ENCODE data around the gene PTPRN2. TPM values are rescaled to one million over a fixed set of nuclear protein-coding genes. Genes with fewer than 3 reads are reported as not detected.

The PTPRN2 gene
- total and polyA plus RNA-seq, 3 experiments from 2014 or later = 0.33 to 1.2 (median 0.42) TPM

DNA sequence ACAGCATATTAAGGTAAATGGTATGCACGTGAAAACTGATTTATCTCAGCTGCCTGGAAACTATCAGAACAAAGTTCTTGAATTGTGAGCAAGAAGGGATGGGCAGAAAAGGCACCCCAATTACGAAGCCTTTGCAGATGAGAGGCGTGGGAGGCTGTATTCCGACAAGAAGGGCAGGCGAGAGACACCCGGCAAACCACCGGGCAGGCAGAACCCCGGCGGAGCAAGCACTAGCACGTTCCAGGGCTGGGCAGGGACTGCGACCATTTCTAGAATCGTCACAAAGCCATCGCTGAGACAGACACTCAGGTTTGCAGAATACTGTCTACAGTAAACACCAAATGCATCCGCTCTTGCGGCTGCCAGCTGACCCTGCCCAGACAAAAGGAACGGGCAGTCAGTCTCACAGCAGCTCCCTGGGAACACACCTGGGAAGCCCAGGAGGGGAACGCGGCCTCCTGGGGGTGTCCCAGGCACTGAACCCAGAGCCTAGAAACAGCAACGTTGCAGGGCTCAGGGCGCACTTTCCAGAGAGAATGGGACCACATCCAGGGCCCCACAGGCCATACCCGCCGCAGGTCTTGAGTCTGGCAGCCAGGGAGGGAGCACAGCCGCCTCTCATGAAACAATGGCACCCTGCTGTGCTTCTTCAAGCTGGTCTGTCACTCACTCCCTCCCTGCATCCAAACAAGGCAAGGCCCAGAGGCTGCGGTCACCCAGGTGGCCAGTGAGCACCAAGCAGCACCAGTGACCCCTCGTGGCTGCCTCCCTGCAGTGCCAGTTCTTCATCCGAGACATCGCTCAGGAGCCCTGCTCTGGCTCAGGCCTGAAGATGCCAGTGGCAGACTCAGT is 261.9 kb downstream of the PTPRN2 start:
- no peak for DNase-seq
- no peaks in the 10 kb centered on the region for H3K4me1 ChIP-seq (ENCODE audit: insufficient read depth, low read length)
- H3K36me3 ChIP-seq (ENCODE audit: insufficient read depth, low read length) = no peaks in the 10 kb centered on the region
- Mint-ChIP-seq H3K9me3 (peaks cover 0 to 11% (median 3%) of the 10 kb centered on the region in 5 donors), H3K4me3 (no peak overlapping the region), H3K36me3 (no peaks in the 10 kb centered on the region), H3K27me3 (peaks cover 0 to 5% of the 10 kb centered on the region in 2 donors), H3K27ac (no peak overlapping the region), H3K4me1 (no peaks in the 10 kb centered on the region)
- H3K27ac ChIP-seq (ENCODE audit: low read depth, low read length) = no peak overlapping the region
- no peaks in the 10 kb centered on the region for H3K27me3 ChIP-seq (ENCODE audit: insufficient read depth, low read length, poor library complexity, severe bottlenecking)
- ChIA-PET CTCF (no interaction called here), POLR2A (no interaction called here)
- H3K9me3 ChIP-seq (ENCODE audit: low read length) = no peaks in the 10 kb centered on the region
- no peak overlapping the region for H3K4me3 ChIP-seq (ENCODE audit: low read length)

DNA sequence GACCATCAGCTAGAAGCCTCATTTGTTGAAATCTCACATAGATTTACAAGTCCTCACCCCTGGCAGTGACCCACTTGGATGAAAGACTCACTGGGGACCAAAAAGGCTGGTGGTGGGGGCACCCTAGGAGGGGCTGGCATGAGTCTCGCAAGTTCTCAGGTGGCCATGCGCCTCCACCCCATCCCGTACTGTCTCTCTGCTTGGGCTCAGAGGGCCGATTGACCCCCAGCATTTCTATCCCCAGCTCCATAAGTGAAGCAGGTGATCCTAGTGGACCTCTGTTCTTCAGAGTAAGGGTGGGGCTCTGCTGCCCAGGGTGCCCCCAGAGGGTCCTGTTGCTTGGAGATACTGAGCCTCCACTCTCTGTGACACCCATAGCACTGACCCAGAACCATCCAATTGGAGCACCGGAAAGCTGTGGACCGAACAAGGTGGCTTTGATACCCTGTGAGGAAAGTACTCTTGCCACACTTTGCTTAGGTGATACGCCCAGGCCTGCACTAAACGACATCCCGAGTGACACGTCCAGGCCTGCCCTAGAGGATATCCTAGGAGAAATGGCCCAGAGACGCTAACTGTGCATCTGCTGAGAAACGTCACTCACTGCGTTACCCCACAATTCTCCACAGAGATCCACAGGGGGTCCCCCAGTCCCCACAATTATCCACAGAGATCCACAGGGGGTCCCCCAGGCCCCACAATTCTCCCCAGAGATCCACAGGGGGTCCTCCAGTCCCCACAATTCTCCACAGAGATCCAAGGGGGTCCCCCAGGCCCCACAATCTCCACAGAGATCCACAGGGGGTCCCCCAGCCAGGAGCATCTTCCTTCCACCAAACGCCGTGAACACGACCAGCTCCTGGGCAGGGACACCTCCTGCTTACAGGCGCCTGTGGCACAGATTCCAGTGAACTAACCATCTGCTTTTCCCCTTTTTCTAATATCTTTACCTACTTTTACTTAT is 262.9 kb downstream of the PTPRN2 start:
- H3K27ac Mint-ChIP-seq = no peak overlapping the region
- H3K9me3 ChIP-seq (ENCODE audit: low read length) = no peaks in the 10 kb centered on the region
- H3K4me3 Mint-ChIP-seq = no peak overlapping the region
- H3K4me1 ChIP-seq (ENCODE audit: insufficient read depth, low read length) = no peaks in the 10 kb centered on the region
- no peaks in the 10 kb centered on the region for H3K36me3 ChIP-seq (ENCODE audit: insufficient read depth, low read length)
- H3K4me1 Mint-ChIP-seq = no peaks in the 10 kb centered on the region
- CTCF ChIA-PET = no interaction called here
- H3K27ac ChIP-seq (ENCODE audit: low read depth, low read length) = no peak overlapping the region
- POLR2A ChIA-PET = no interaction called here
- peaks cover 0 to 5% of the 10 kb centered on the region in 2 donors for H3K27me3 Mint-ChIP-seq
- H3K36me3 Mint-ChIP-seq = no peaks in the 10 kb centered on the region
- peaks cover 0 to 11% (median 3%) of the 10 kb centered on the region in 5 donors for H3K9me3 Mint-ChIP-seq
- no peak overlapping the region for H3K4me3 ChIP-seq (ENCODE audit: low read length)
- H3K27me3 ChIP-seq (ENCODE audit: insufficient read depth, low read length, poor library complexity, severe bottlenecking) = no peaks in the 10 kb centered on the region
- no peak for DNase-seq

DNA sequence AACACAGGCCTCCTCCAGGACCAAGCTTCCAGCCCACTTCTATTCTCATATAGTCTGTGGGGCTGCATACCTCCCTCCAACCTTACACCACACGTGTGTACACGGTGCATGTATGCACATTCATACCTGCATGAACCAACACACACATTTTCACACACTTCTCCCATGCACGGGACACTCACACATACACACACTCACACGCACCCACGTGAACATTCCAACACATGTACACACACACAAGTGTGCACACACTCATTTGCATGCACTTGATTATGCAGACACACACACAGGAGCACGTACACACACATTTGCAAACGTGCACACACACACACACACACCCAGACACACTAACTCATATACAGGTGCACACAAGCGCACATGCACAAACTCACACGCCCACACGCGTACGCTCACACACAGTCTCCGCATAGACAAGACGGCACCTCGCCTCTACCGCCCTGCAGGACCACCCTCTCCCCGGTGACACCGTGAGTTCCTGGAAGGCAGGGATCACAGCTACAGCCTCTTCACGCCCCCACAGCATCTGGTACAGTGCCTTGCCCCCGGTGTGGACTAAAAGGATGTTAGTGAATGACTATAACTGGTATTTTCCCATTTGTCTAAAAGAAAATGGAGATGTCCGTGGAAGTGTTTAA is 263.8 kb downstream of the PTPRN2 start:
- H3K27ac ChIP-seq (ENCODE audit: low read depth, low read length) = no peak overlapping the region
- Mint-ChIP-seq H3K4me1 (no peaks in the 10 kb centered on the region), H3K27ac (no peak overlapping the region), H3K36me3 (no peaks in the 10 kb centered on the region), H3K4me3 (no peak overlapping the region), H3K9me3 (peaks cover 0 to 11% (median 3%) of the 10 kb centered on the region in 5 donors), H3K27me3 (peaks cover 0 to 5% of the 10 kb centered on the region in 2 donors)
- no peaks in the 10 kb centered on the region for H3K36me3 ChIP-seq (ENCODE audit: insufficient read depth, low read length)
- no peaks in the 10 kb centered on the region for H3K27me3 ChIP-seq (ENCODE audit: insufficient read depth, low read length, poor library complexity, severe bottlenecking)
- H3K4me1 ChIP-seq (ENCODE audit: insufficient read depth, low read length) = no peaks in the 10 kb centered on the region
- no peak for DNase-seq
- ChIA-PET CTCF (no interaction called here), POLR2A (no interaction called here)
- H3K9me3 ChIP-seq (ENCODE audit: low read length) = no peaks in the 10 kb centered on the region
- H3K4me3 ChIP-seq (ENCODE audit: low read length) = no peak overlapping the region

DNA sequence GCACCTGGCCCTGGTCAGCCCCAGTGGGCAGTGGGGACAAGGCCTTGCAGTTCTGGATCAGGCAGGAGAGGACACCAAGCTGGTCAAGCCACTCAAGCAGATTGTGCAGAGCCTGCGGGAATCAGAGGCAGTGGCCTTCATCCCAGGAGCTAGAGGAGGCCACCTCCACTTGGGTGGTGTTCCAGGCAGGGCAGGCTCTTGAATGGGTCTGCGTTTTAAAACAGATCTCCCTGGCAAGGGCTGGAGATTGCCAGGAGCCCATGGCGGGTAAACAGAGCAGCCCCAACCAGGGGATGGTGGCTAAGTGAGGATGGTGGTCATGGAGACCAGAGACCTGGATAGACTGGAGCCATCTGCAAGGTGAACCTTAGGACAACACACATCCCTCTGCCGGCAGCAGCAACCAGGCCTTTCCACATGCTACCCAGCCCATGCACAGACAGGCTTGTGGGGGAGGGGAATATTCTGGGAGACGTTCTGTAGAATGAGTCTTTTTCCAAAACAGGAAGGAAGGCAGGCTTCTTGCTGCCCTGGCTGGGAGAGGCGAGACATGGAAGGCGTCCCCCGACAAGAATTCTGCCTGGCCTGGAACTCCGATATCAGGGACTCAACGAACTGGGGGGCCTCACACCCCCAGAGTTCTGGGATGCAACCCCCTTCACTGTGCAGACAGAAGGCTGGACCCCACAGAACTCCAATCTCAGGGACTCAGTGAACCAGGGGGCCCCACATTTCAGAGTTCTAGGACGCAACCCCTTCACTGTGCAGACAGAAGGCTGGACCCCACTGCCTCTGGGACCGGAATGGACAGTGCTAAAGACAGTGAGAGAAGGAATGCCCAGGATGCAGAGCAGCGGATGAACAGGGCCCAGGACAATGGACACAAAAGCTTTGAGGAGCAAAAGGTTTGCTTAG is 264.8 kb downstream of the PTPRN2 start:
- H3K27ac Mint-ChIP-seq = no peak overlapping the region
- H3K4me1 ChIP-seq (ENCODE audit: insufficient read depth, low read length) = no peaks in the 10 kb centered on the region
- CTCF ChIA-PET = no interaction called here

DNA sequence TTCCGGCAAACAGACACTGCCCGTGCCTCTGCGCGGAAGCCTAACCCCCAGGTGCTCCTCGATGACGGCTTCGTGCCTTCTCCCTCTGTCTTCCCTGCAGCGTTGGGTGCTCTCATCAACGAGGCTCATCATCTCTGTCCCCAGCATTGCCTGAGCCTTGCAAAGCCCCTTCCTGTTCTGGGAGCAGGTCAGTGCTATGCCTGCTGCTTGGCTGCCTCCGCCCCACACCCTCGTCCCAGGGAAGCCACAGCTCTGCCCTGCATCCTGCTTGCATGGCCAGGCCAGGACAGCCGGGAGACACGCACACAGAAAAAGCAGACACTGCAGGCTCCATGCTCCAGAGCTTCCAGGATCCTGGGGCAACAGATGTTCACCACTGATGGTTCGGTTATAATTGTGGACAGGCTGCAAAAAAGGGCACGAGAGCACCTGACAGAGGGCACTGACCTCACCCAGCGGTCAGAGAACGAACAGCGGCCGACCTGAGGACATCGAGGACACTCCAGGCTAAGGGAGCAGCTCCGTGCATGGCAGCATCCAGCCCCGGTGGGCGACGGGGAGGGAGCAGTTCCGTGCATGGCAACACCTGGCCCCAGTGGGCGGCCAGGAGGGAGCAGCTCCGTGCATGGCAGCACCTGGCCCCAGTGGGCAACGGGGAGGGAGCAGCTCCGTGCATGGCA is 265.5 kb downstream of the PTPRN2 start:
- POLR2A ChIA-PET = no interaction called here

More for the DNA sequence above, 264.8 kb downstream of the PTPRN2 start:
- Mint-ChIP-seq H3K9me3 (peaks cover 0 to 11% (median 3%) of the 10 kb centered on the region in 5 donors), H3K27me3 (peaks cover 0 to 5% of the 10 kb centered on the region in 2 donors), H3K4me3 (no peak overlapping the region), H3K4me1 (no peaks in the 10 kb centered on the region), H3K36me3 (no peaks in the 10 kb centered on the region)
- POLR2A ChIA-PET = no interaction called here
- Histone ChIP-seq H3K9me3 (ENCODE audit: low read length) (no peaks in the 10 kb centered on the region), H3K36me3 (ENCODE audit: insufficient read depth, low read length) (no peaks in the 10 kb centered on the region), H3K27ac (ENCODE audit: low read depth, low read length) (no peak overlapping the region), H3K4me3 (ENCODE audit: low read length) (no peak overlapping the region), H3K27me3 (ENCODE audit: insufficient read depth, low read length, poor library complexity, severe bottlenecking) (no peaks in the 10 kb centered on the region)
- DNase-seq = no peak

DNA sequence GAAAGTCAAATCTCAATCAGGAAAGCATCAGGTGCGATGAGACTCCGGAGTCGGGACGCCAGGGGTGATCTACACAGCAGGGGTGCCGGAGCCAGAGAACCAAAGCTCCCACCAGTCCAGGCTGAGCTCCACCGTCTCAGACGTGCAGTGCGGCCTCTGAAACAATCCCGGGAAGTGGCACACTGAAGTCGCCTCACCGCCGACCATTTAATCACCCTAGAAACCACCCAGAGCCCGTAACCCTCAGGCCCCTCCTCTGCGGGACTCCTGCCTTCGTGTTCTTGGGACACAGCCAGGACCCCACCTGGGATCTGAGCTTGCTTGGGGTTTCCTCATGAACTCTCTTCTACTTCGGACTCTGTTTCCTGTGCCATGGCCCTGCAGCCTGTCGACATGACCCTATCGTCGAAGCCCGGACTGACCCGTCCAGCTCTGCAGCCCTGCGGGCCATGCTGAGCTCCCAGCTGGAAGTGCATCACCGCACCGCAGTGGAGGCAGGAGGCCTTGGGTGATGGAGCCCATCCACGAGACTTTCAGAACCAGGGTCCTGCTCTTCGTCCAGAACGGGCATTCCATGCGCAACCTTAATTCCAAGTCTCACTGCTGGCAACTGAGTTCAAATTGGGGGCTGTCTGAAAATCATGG is 266.4 kb downstream of the PTPRN2 start:
- no peak for DNase-seq
- H3K36me3 ChIP-seq (ENCODE audit: insufficient read depth, low read length) = no peaks in the 10 kb centered on the region
- no peaks in the 10 kb centered on the region for H3K4me1 ChIP-seq (ENCODE audit: insufficient read depth, low read length)
- ChIA-PET POLR2A (no interaction called here), CTCF (no interaction called here)
- H3K27me3 Mint-ChIP-seq = peaks cover 3 to 5% of the 10 kb centered on the region in 2 donors
- H3K4me1 Mint-ChIP-seq = no peaks in the 10 kb centered on the region
- H3K27ac ChIP-seq (ENCODE audit: low read depth, low read length) = no peak overlapping the region
- H3K9me3 Mint-ChIP-seq = no peaks in the 10 kb centered on the region
- H3K4me3 ChIP-seq (ENCODE audit: low read length) = no peak overlapping the region
- H3K27ac Mint-ChIP-seq = no peak overlapping the region
- H3K9me3 ChIP-seq (ENCODE audit: low read length) = no peaks in the 10 kb centered on the region
- no peak overlapping the region for H3K4me3 Mint-ChIP-seq
- no peaks in the 10 kb centered on the region for H3K36me3 Mint-ChIP-seq
- no peaks in the 10 kb centered on the region for H3K27me3 ChIP-seq (ENCODE audit: insufficient read depth, low read length, poor library complexity, severe bottlenecking)

More for the DNA sequence above, 265.5 kb downstream of the PTPRN2 start:
- no peak for DNase-seq
- CTCF ChIA-PET = no interaction called here
- Mint-ChIP-seq H3K36me3 (no peaks in the 10 kb centered on the region), H3K27ac (no peak overlapping the region), H3K9me3 (peaks cover 0 to 8% (median 3%) of the 10 kb centered on the region in 5 donors), H3K4me1 (no peaks in the 10 kb centered on the region), H3K27me3 (peaks cover 3 to 5% of the 10 kb centered on the region in 2 donors), H3K4me3 (no peak overlapping the region)
- Histone ChIP-seq H3K4me3 (ENCODE audit: low read length) (no peak overlapping the region), H3K27me3 (ENCODE audit: insufficient read depth, low read length, poor library complexity, severe bottlenecking) (no peaks in the 10 kb centered on the region), H3K4me1 (ENCODE audit: insufficient read depth, low read length) (no peaks in the 10 kb centered on the region), H3K9me3 (ENCODE audit: low read length) (no peaks in the 10 kb centered on the region), H3K36me3 (ENCODE audit: insufficient read depth, low read length) (no peaks in the 10 kb centered on the region), H3K27ac (ENCODE audit: low read depth, low read length) (no peak overlapping the region)

DNA sequence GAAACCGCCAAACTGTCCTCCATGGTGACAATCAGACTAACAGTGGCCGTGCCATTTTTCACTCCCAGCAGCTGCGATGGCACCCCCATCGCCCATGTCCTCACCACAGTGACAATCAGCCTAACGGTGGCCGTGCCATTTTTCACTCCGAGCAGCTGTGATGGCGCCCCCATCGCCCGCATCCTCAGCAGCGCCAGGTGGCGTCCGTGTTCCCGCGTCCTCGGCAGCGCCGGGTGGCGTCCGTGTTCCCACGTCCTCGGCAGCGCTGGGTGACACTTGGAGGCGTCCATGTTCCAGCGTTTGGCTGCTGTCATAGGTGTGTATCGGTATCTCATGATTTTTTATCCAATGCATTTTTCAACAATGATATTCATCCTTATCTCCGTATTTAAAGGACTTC is 267.3 kb downstream of the PTPRN2 start:
- ChIA-PET CTCF (no interaction called here), POLR2A (no interaction called here)
- DNase-seq = no peak
- H3K36me3 ChIP-seq (ENCODE audit: insufficient read depth, low read length) = no peaks in the 10 kb centered on the region
- H3K4me3 ChIP-seq (ENCODE audit: low read length) = no peak overlapping the region
- Mint-ChIP-seq H3K4me1 (no peaks in the 10 kb centered on the region), H3K27me3 (peaks cover 5 to 8% of the 10 kb centered on the region in 2 donors), H3K36me3 (no peaks in the 10 kb centered on the region), H3K4me3 (no peak overlapping the region), H3K9me3 (peaks cover 0 to 2% (median 0%) of the 10 kb centered on the region in 5 donors), H3K27ac (no peak overlapping the region)
- no peaks in the 10 kb centered on the region for H3K27me3 ChIP-seq (ENCODE audit: insufficient read depth, low read length, poor library complexity, severe bottlenecking)
- H3K4me1 ChIP-seq (ENCODE audit: insufficient read depth, low read length) = no peaks in the 10 kb centered on the region
- H3K27ac ChIP-seq (ENCODE audit: low read depth, low read length) = no peak overlapping the region
- H3K9me3 ChIP-seq (ENCODE audit: low read length) = no peaks in the 10 kb centered on the region

Measured in CD8-positive, alpha-beta memory T cell (primary cell).